Thoracic aorta endothelial cell (primary cell): Measurements from ENCODE around the gene TMEM120A. TPM values are rescaled to one million over a fixed set of nuclear protein-coding genes. Genes with fewer than 3 reads are reported as not detected.

ENCODE experiments used
- small RNA-seq: library from RNA; depleted of rRNA; stranded (forward); fragments of <200 nt; gene quantifications from one replicate; pipeline ENCODE3, GENCODE V24; 2012
- total RNA-seq: library from RNA; depleted of rRNA; stranded (reverse); fragments of >200 nt; gene quantifications from 2 replicates; pipeline ENCODE4 v1.2.3, GENCODE V29; 2012

The TMEM120A gene
- 17.3 and 19.8 TPM in 2 replicates for total RNA-seq

DNA sequence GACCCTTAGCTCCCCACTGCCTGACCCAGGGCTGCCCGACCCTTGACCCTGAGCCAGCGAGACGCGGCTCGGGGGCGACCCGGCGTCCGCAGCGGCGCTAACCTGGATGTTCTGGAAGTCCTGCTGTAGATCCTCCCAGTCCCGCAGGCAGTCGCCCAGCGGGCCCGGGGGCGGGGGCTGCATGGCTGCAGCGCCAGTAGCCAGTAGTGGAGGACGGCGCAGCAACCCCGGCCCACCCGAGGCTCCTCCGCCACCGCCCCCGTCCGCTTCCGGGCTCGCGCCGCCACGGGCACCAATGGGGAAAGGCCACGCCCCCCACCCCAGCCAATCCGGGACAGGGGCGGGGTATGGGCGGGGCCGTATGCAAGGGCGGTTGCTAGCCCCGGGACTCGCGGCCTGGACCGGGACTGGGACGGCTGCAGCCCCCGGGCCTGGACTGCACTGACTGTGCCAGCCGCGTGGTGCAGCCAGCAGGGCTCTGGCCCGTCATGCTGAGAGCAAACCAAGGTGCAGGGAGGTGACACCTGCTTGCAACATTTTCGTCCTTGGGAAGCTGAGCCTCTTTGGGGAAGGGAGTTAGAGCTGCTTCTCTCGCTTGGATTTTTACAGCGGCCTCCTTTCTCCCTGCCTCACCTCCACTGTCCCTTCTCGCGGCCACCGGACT is at the start of gene TMEM120A:
Gene TMEM120A, minus strand, starts transcription at position 208 of the 664 bp plus-strand sequence. Its CDS starts 25 bp downstream, at position 183.

Small RNAs within 50 kb of the gene (small RNA-seq; reads per million reads assigned to genes)
- gene SNORA14A: 16.9 reads per million, percentile 95 among the genes with 10 or more reads in this experiment

Other genes with a start within 250 kb of the TMEM120A start
- not detected in 2 replicates for gene CCL26, start 222.4 kb downstream of the TMEM120A start, total RNA-seq
- 0.53 TPM in 1 of 2 replicates, not detected in the other for gene CCL24, start 180.8 kb downstream of the TMEM120A start, total RNA-seq
- 13.3 and 19.6 TPM in 2 replicates for gene RHBDD2, start 115.6 kb downstream of the TMEM120A start, total RNA-seq
- 46.3 and 51.8 TPM in 2 replicates for gene POR, start 79.4 kb downstream of the TMEM120A start, total RNA-seq
- gene STYXL1, start 53.4 kb upstream of the TMEM120A start, total RNA-seq: 22.7 and 26.7 TPM in 2 replicates
- 56.2 and 58.4 TPM in 2 replicates for gene MDH2, start 53.5 kb upstream of the TMEM120A start, total RNA-seq
- gene SRRM3, start 207.3 kb upstream of the TMEM120A start, total RNA-seq: 0.80 and 0.86 TPM in 2 replicates